HG03442 (cell line): Measurements from ENCODE around the gene CST8.
"Not testable (repeated sequence)": the region's sequence is repeated elsewhere in the genome, so short reads cannot be mapped to it uniquely, and the experiment has no call there.

Experiments used
- ATAC-seq: cut with Tn5 transposase; IDR thresholded peaks from one replicate; pipeline ENCODE4 v1.9.1; 2021; ENCODE audit warnings: mild to moderate bottlenecking, moderate library complexity; ENCODE audit not compliant: unreplicated experiment

CST8 gene, protein sequence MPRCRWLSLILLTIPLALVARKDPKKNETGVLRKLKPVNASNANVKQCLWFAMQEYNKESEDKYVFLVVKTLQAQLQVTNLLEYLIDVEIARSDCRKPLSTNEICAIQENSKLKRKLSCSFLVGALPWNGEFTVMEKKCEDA

GRCh38 chr20:23490817-23491216, at the start of gene CST8:
Gene CST8, plus strand, starts transcription at chr20:23491117. Its CDS starts 551 bp downstream, at chr20:23491668.
- no peak for ATAC-seq

- peak; percentile 64 for ATAC-seq
Measured at GRCh38 chr20:23441850-23442313, 49.0 kb upstream of the CST8 start.

GRCh38 chr20:23442436-23442835, 48.5 kb upstream of the CST8 start:
- ATAC-seq: no peak

DNA sequence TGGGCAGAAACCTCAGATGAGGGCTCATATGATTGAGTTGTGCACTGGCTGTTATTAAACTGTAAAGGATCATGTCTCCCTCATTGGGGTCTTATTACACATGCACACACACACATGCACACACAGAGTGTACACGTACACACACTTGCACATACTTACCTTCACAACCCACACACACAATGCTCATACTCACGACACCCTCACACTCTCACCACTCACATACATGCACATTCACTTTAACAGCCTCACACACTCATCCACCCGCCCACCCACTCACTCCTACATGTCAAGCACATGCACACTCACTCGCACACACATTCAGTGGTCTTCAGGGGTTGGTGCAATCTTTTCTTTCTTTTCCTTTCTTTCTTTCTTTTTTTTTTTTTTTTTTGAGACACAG, 46.1 kb upstream of the CST8 start:
- no peak for ATAC-seq

- ATAC-seq: no peak
Measured at GRCh38 chr20:23445596-23446217, 45.2 kb upstream of the CST8 start.

- ATAC-seq: peak; percentile 59
Measured at GRCh38 chr20:23446505-23446904, 44.4 kb upstream of the CST8 start.

DNA sequence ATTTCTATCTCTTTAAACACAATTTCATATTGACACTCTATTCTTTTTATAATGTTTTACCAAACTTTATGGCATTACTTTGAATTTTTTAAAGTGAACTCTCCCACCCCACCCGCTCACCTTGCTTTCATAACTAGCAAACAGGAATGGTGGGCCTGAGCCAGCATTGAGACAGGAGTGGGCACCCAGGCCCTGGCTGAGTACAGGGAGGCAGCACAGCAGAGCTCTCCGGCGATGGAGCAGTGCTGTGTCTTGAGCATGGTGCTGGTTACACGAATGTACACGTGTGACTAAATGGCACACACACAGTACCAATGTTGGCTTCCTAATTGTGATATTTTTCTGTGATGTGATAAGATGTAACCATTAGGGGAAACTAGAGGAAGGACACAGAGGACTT, 42.8 kb upstream of the CST8 start:
- no peak for ATAC-seq

- no peak for ATAC-seq
Measured at GRCh38 chr20:23449421-23449820, 41.5 kb upstream of the CST8 start.

DNA sequence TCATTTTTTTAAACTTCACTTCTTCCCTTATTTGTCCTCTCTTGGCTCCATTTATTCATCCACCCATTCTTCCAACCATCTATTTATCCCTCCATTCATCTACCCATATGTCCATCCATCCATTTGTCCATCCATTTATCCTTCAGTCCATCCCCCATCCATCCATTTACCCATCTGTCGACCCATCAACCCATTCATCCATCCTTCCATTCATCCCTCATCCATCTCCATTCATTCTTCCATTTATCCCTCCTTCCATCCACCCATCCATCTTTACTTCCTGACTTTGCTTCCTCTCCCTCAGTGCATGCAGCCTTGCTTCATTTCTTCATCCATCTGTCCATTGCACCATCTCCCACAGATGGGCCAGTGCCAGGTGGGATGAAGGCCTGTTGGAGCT, 40.0 kb upstream of the CST8 start:
- no peak for ATAC-seq

DNA sequence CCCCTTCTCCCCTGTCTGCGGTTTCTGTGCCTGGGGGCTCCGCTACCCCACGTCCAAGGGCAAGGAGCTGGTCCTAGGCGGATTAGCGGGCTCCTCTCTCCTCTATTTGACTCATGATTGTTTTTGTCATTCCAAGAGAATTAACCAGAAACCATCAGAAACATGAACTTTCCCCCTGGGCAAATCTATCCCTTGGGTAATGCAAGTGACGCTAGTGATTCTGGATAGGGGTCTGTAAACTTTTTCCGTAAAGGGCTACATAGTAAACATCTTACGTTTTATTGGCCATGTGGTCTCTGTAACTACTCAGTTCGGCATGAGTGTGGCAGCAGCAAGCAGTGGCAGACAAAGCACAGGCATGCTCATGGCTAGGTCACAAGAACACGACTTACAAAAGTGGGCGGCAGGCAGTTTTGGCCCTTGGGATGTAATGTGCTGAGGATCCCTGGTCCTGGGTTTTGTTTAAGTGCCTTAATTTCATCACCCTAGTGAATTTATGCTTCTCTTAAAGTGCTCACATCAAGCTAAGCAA, 38.9 kb upstream of the CST8 start:
- ATAC-seq: no peak

DNA sequence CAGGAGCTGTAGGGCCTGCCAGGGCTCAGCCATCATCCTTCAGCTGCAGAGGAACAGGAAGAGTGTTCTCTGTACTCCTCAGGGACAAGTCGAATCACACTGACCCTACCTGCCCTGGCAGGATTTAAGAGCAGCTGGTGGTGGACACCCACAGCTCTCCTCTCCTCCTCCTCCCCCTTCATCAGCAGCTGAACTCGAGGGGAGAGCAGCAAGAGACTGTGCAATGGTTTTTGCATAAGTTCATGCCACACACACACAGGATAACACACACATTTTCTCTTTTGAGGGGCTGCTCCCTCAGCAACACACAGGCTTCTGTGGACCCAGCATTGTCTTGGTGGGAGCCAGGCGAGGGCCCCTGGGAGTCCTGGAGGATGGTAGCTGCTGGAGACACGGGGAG, 38.1 kb upstream of the CST8 start, which contains the start of gene CST11:
Gene CST11 (minus strand): TSS at position 101 of the 400 bp plus-strand sequence. CDS start 65 bp downstream, at position 36.
- ATAC-seq: no peak

GRCh38 chr20:23453549-23454543, 37.1 kb upstream of the CST8 start:
- ATAC-seq: no peak

DNA sequence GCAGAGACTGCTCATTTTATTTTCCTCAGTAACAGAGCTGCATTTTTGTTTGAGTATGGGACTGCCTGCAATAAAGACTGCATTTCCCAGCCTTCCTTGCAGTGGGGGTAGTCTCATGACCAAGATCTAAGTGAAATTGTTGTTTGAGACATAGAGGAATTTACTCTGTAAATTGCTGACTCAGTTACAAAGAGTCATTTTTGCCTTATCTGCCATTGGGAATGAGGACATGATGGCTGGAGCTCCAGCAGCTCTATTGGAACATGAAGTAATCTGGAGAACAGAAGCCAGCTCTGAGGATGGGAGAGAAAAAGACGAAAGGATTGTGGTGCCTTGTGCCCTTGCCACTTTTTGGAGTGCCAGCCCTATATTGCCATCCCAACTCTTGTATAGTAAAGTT, 36.1 kb upstream of the CST8 start:
- ATAC-seq: no peak

DNA sequence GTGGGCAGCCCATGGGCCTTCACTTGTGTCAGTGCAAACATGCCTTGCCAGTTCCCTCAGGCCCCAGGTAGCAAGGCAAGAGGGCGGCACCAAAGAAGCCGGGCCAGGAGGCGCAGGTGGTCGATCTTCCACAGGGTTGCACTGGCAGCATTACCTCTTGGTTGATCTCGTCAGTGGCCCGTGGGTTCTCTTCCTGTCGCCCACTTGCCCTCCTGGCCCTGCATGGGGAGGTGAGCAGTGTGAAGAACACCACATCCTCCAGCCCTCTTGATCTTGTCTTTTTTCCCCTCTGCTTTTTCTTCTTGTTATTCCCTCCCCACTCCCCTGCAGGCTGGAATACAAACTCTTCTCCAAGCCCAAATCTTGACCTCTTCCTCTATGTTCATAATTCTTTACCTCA, 35.3 kb upstream of the CST8 start:
- no peak for ATAC-seq

GRCh38 chr20:23456409-23456808, 34.5 kb upstream of the CST8 start:
- ATAC-seq: no peak

DNA sequence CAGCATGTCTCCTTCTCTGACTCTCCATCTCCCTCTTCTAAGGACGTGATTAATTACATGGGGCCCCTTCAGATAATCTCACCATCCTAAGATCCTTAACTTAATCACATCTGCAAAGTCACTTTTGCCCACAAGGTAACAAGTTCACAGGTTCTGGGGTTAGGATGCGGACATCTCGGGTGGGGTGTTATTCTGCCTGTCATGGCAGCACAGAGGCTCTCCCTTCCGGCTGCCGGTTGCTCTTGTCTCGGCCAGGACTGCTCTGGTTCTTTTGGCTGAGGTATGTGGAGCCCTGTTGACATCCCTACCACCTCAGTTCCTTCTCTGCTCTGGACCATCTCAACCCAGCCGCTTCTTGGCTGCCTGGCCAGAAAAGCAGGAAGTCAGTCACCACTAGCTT, 34.0 kb upstream of the CST8 start:
- ATAC-seq: no peak

- no peak for ATAC-seq
Measured at GRCh38 chr20:23459461-23460150, 31.3 kb upstream of the CST8 start.

GRCh38 chr20:23461180-23461579, 29.7 kb upstream of the CST8 start:
- no peak for ATAC-seq

- not testable (repeated sequence) for ATAC-seq
Measured at GRCh38 chr20:23466961-23467360, 24.0 kb upstream of the CST8 start.

GRCh38 chr20:23472306-23472705, 18.6 kb upstream of the CST8 start:
- not testable (repeated sequence) for ATAC-seq

GRCh38 chr20:23473293-23473692, 17.6 kb upstream of the CST8 start:
- not testable (repeated sequence) for ATAC-seq
